GM19372 (cell line): ENCODE data around the gene ERCC6.

Source experiments
- ATAC-seq: cut with Tn5 transposase; IDR thresholded peaks from one replicate; pipeline ENCODE4 v1.9.1; 2021; ENCODE audit warnings: mild to moderate bottlenecking, low read depth, moderate library complexity; ENCODE audit not compliant: unreplicated experiment

ERCC6 gene

GRCh38 chr10:49465736-49466135 lies 73.2 kb downstream of the ERCC6 start:
- ATAC-seq: no peak
